ENCODE data around the gene LCN1.

Gene LCN1

GRCh38 chr9:135506327-135507103, 14.7 kb upstream of the LCN1 start:
- Histone ChIP-seq H3F3A (ENCODE audit: insufficient read depth) (no peaks in the 10 kb centered on the region), H3K79me2 (ENCODE audit: insufficient read depth, low read length) (peaks cover 10% of the 10 kb centered on the region), H3K36me3 (ENCODE audit: low read length) (no peaks in the 10 kb centered on the region), H3K9ac (ENCODE audit: low read length) (no peak overlapping the region), H3K9me3 (ENCODE audit: insufficient read depth, low read length) (no peaks in the 10 kb centered on the region), H3K27me3 (ENCODE audit: low read length) (no peaks in the 10 kb centered on the region), H3K27ac (ENCODE audit: low read depth, low read length) (no peak overlapping the region), H3K4me3 (ENCODE audit: insufficient read depth, low read length, poor library complexity, severe bottlenecking) (no peak overlapping the region), H3K4me2 (ENCODE audit: low read depth, low read length, poor library complexity, severe bottlenecking) (no peak overlapping the region), H2AFZ (ENCODE audit: low read depth, low read length, severe bottlenecking) (no peak overlapping the region), H3K9me2 (replicated peaks; ENCODE audit: insufficient read depth, low read length) (no peaks in the 10 kb centered on the region), H4K20me1 (ENCODE audit: low read depth, low read length) (no peaks in the 10 kb centered on the region; the same call in 1 of the 2 replicates)
- TF ChIP-seq CTCF (IDR thresholded peaks at IDR 0.05; ENCODE audit: insufficient read depth, low read length, poor library complexity, severe bottlenecking) (no peak), EZH2phosphoT487 (conservative IDR thresholded peaks at IDR 0.05; ENCODE audit: low read length) (no peak)

GRCh38 chr9:135507104-135508035, 13.9 kb upstream of the LCN1 start:
- no peaks in the 10 kb centered on the region for H3K27me3 ChIP-seq (ENCODE audit: low read length)
- TF ChIP-seq EZH2phosphoT487 (conservative IDR thresholded peaks at IDR 0.05; ENCODE audit: low read length) (no peak), CTCF (IDR thresholded peaks at IDR 0.05; ENCODE audit: insufficient read depth, low read length, poor library complexity, severe bottlenecking) (no peak)
- no peak overlapping the region for H3K9ac ChIP-seq (ENCODE audit: low read length)
- no peaks in the 10 kb centered on the region; the same call in 1 of the 2 replicates for H4K20me1 ChIP-seq (ENCODE audit: low read depth, low read length)
- no peak overlapping the region for H3K4me3 ChIP-seq (ENCODE audit: insufficient read depth, low read length, poor library complexity, severe bottlenecking)
- H3K9me3 ChIP-seq (ENCODE audit: insufficient read depth, low read length), result no peaks in the 10 kb centered on the region
- peaks cover 2% of the 10 kb centered on the region; the same call in 1 of the 2 replicates for H3K79me2 ChIP-seq (ENCODE audit: insufficient read depth, low read length)
- no peaks in the 10 kb centered on the region for H3K9me2 ChIP-seq (replicated peaks; ENCODE audit: insufficient read depth, low read length)
- H2AFZ ChIP-seq (ENCODE audit: low read depth, low read length, severe bottlenecking), result no peak overlapping the region
- no peak overlapping the region for H3K27ac ChIP-seq (ENCODE audit: low read depth, low read length)
- H3K4me2 ChIP-seq (ENCODE audit: low read depth, low read length, poor library complexity, severe bottlenecking), result no peak overlapping the region
- no peaks in the 10 kb centered on the region for H3K36me3 ChIP-seq (ENCODE audit: low read length)
- H3F3A ChIP-seq (ENCODE audit: insufficient read depth), result no peaks in the 10 kb centered on the region

DNA sequence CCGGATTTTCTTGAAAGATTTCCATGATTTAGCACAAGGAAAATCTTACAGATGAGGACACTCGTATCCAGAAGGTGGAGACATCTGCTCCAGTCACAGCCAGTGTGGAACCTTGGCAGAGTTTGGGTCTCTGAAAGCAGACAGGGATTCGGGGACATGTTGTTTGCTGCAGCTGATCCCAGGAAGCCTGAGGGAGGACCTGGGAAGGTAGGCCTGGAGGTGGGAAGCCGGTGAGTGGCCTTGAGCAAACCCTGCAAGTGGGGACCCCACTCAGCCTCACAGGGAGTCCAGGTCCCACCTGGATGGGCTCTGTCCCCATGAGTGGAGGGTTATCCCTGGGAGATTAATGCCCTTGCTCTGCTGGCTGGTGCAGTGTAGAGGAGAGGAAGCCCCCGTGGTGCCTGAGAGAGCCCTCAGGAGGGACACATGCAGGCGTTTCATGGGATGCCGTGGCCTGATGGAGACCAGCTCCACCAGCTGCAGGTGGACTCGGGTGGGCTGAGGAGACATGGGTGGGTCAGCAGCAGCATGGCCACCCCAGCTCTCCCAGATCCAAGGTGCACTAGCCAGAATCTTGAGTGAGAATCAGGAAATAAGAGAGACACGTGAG, 12.9 kb upstream of the LCN1 start:
- Histone ChIP-seq H3K79me2 (ENCODE audit: insufficient read depth, low read length) (no peaks in the 10 kb centered on the region), H3K36me3 (ENCODE audit: low read length) (no peaks in the 10 kb centered on the region), H3K9me3 (ENCODE audit: insufficient read depth, low read length) (no peaks in the 10 kb centered on the region), H3K27me3 (ENCODE audit: low read length) (no peaks in the 10 kb centered on the region), H2AFZ (ENCODE audit: low read depth, low read length, severe bottlenecking) (no peak overlapping the region), H3K9me2 (replicated peaks; ENCODE audit: insufficient read depth, low read length) (no peaks in the 10 kb centered on the region), H3K4me3 (ENCODE audit: insufficient read depth, low read length, poor library complexity, severe bottlenecking) (no peak overlapping the region), H3K9ac (ENCODE audit: low read length) (no peak overlapping the region), H3K4me2 (ENCODE audit: low read depth, low read length, poor library complexity, severe bottlenecking) (no peak overlapping the region), H4K20me1 (ENCODE audit: low read depth, low read length) (no peaks in the 10 kb centered on the region; the same call in 1 of the 2 replicates), H3K27ac (ENCODE audit: low read depth, low read length) (no peak overlapping the region), H3F3A (ENCODE audit: insufficient read depth) (no peaks in the 10 kb centered on the region)
- TF ChIP-seq EZH2phosphoT487 (conservative IDR thresholded peaks at IDR 0.05; ENCODE audit: low read length) (no peak), CTCF (IDR thresholded peaks at IDR 0.05; ENCODE audit: insufficient read depth, low read length, poor library complexity, severe bottlenecking) (no peak)

Measured in SU-DHL-6 (cell line).